ENCODE data around the gene CCP110.

Gene CCP110

GRCh38 chr16:19555186-19555937, 31.6 kb downstream of the CCP110 start, which contains the start of gene VPS35L:
TSS of gene VPS35L (plus strand) at chr16:19555703. CDS start at chr16:19555730, 27 bp downstream.
- peak; percentile 98 for DNase-seq

GRCh38 chr16:19555938-19556771, 32.4 kb downstream of the CCP110 start:
- DNase-seq, result no peak

- DNase-seq, result no peak
Measured at GRCh38 chr16:19559242-19559910, 35.6 kb downstream of the CCP110 start.

DNA sequence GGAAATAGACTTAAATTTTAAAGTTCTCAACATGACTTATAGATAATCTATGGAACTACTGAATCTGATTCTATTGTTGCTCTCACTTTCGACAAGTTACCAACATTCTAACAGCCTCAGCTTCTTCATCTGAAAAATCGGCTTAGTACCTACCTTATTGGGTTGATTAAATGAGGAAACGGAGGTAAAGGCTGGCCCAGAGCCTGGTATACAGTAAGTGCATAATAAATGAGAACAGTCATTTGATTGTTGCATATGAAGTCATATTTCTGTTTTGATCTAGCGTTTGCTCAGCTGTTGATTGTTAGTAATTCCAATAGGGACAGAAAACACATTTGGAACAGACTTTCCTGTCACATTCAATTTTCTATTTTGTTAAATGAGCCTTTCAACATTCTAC, 36.3 kb downstream of the CCP110 start:
- DNase-seq, result no peak

DNA sequence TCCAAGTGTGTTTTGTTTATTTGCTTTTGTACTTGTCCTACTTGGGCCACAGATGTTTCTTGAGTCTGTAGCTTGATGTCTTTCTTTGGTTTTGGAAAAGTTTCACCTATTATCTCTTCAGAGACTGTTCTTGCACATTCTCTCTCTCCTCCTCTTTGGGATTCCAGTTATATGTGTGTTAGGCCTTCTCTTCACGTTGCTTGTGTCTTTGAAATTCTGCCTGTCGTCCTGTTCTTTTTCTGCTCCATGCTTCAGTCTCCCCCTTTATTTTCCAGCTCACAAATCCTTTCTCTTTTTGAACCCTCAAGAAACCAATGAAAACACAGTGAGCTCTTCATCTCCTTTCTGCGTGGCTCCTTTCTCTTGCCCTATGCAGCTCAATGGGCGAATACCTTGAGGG, 39.6 kb downstream of the CCP110 start:
- no peak for DNase-seq

DNA sequence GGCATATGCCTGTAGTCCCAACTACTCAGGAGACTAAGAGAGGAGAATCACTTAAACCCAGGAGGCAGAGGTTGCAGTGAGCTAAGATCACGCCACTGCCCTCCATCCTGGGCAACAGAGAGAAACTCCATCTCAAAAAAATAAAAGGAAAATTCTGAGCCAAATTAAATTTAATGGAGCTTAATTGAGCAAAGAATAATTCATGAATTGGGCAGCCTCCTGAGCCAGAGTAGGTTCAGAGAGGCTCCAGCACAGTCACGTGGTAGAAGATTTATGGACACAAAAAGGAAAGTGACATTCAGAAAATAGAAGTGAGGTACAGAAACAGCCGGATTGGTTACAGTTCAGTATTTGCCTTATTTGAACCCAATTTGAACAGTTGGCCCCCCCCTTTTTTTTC, 42.6 kb downstream of the CCP110 start:
- no peak for DNase-seq

- DNase-seq, result no peak
Measured at GRCh38 chr16:19567560-19567959, 43.8 kb downstream of the CCP110 start.

GRCh38 chr16:19573997-19574396, 50.3 kb downstream of the CCP110 start:
- no peak for DNase-seq

GRCh38 chr16:19574615-19575014, 50.9 kb downstream of the CCP110 start:
- no peak for DNase-seq

DNA sequence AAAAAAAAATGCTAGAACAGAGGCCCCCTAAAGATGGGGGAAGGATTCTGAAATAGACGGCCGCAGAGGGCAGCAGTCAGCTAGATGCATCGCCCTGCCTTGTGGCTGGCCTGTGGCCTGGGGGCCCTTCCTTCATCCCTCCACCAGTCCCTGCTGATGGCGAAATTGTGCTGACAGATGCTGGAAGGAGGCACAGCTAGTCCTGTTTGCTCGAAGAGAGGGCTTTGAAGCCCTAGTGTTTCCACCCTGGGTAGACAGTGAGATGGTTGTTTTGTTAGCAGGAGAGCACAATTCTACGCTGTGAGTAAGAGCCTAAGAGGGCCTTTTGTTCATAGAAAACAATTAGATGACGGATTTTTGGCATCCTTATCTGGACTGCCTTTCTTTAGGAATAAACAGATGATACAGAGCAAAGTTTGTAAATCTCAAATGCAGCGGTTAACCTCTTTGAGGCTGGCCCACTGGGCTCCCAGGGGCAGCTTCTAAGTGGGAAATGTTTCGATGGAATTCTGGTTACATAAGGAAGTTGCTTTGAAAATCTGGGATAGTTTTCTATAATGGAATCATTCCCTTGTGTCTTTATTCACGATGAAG, 54.7 kb downstream of the CCP110 start:
- no peak for DNase-seq

- DNase-seq, result no peak
Measured at GRCh38 chr16:19582050-19582831, 58.5 kb downstream of the CCP110 start.

GRCh38 chr16:19583665-19584300, 60.0 kb downstream of the CCP110 start:
- DNase-seq, result no peak

DNA sequence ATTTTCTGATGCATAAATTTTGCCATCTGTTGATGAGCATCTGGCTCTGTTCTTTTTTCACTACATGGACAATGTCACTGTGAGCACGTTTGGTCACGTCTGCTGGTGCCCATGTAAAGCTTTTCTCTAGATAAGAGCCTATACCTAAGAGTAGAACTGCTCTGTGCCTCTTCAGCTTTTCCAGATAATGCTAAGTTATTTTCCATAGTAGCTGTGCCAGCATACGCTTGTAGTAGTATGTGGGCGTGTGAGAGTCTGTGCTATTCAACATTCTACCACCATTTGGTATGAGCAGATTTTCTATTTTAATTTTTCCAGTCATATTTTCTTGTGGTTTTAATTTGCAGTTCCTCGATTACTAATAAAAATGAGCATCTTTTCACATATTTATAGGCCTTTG, 64.9 kb downstream of the CCP110 start:
- DNase-seq, result no peak

DNA sequence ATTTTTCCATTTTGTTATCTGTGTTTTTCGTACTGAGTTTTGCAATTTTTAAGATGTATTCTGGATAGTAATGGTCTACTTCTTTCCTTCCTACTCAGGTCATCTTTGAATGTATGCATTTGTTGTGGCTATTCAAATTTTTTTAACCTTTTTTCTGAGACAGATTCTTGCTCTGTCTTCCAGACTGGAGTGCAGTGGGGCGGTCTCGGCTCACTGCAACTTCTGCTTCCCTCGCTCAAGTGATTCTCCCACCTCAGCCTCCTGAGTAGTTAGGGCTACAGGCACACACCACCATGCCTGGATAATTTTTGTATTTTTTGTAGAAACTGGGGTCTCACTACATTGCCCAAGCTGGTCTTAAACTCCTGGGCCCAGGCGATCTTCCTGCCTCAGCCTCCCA, 65.4 kb downstream of the CCP110 start:
- DNase-seq, result no peak

GRCh38 chr16:19589771-19590302, 66.1 kb downstream of the CCP110 start:
- no peak for DNase-seq

- no peak for DNase-seq
Measured at GRCh38 chr16:19595043-19595767, 71.5 kb downstream of the CCP110 start.

DNA sequence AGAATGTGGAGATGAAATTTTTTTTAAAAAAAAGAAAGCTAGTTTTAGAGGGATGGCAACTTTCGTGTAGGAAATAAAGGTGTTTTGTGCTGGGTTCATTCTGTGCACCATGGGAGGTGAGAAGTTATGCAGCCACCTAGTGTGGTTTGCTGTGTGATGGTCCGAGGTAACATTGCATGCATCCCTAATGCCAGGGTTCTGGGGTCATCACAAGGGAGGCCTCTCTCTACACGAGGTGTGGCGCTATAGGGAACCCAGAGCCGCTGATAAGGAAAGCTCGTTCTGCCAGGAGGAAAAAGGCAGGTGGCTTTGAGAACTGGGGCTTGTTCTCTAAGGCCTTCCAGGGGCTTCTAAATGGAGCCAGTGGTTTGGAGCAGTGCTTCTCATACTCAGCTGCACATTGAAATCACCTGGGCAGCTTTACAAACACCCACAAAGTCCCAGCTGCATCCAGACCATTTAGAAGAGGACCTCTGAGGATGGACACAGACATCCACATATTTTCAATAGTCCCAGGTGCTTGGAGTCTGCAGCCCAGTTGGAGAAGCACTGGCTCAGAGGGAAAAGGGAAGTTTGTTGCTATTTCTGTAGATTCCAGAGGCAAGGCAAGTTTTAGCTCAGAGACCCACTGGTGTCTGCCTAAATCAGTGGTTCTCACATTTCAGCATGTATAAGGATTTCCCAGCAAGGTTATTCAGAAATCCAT, 75.2 kb downstream of the CCP110 start:
- DNase-seq, result no peak

DNA sequence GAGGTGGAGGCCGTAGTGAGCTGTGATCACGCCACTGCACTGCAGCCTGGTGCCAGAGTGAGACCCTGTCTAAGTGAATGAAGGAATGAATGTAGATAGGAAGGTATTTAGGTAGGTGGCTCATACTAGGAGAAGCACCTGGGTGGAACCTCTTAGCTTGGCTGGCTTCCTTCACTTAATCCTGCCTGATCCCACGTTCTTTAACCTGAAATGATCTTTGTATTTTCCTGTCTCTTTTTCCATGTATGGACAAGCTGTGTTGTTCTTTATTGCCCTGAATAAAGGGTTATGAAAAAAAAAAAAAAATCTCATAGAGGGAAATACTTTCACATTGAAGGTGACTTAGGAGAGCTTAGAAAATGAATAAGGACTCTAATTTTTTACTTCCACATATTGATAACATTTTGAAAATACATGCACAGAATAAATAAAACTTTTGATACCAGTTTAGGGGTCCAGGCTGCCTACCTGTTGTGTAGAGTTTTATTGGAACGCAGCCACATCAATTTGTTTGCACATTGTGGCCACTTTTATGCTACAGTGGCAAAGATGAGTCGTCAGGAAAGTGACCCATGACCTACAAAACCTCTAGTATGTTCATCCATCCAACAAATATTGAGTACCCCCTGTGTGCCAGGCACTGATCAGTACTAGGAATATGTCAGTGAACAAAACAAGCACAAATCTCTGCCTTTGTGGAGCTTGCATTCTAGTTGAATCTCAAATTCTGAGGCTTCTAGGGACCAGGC, 76.4 kb downstream of the CCP110 start:
- no peak for DNase-seq

Measured in activated CD8-positive, alpha-beta memory T cell treated with anti-CD3 and anti-CD28 coated beads, Interleukin-2, amount 50 U/mL, for 4 hours (primary cell).